NOMO-1 (cell line): ENCODE measurements around the gene ATG9B.

Experiments used
- DNase-seq, 2 experiments: peaks; one replicate each; lab custom pipeline; 2025; ENCODE audit not compliant: unreplicated experiment in 2 of 2; lab: John Stamatoyannopoulos, UW

The ATG9B gene

GRCh38 chr7:150968056-150968733 lies 56.1 kb downstream of the ATG9B start:
- no peak for DNase-seq

- DNase-seq: no peak
Observed at GRCh38 chr7:150967349-150967748, 56.9 kb downstream of the ATG9B start.

GRCh38 chr7:150966002-150966401 lies 58.3 kb downstream of the ATG9B start:
- DNase-seq: no peak

GRCh38 chr7:150965273-150965830 lies 58.9 kb downstream of the ATG9B start:
- no peak for DNase-seq
